Hepatocyte (in vitro differentiated cells): ENCODE results near the gene SMTN.

Source experiments
- CTCF ChIP-seq: fragments of 200-600 bp; sonication (generic); IDR thresholded peaks from 2 replicates; pipeline ENCODE4 v1.5.1; 2016; ENCODE audit warnings: antibody characterized with exemption, mild to moderate bottlenecking; ENCODE audit not compliant: poor library complexity
- EZH2 ChIP-seq: fragments of 200-600 bp; sonication (generic); IDR thresholded peaks from 2 replicates; pipeline ENCODE4 v1.6.1; 2016; ENCODE audit warnings: antibody characterized with exemption, mild to moderate bottlenecking, borderline replicate concordance
- EZH2phosphoT487 ChIP-seq: fragments of 200-600 bp; sonication (generic); IDR thresholded peaks from one replicate; pipeline ENCODE4 v1.6.1; 2018; ENCODE audit warnings: antibody characterized with exemption, mild to moderate bottlenecking, low read depth, moderate library complexity; ENCODE audit not compliant: unreplicated experiment, severe bottlenecking

DNA sequence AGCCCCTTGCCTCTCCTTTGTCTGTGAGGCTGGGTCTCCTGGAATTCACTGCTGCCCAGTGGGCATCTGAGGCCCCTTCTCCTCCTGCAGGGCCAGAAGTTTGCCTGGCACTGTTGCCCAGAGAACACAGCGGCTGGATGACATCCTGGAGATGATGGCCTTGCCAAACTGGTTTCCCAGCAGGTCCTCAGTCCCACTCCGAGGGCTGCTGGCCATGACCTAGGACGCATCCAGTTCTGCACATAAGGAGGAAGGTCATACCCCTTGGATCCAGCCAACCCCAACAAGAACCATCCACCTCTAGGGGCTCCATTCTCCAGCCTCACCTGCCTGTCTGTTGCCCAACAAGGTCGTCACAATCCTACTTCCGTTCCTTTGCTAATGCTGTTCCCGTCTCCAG is 3.4 kb upstream of the SMTN start:
- TF ChIP-seq CTCF (no peak), EZH2 (no peak), EZH2phosphoT487 (no peak)
